Smooth muscle cell (in vitro differentiated cells): ENCODE measurements around the gene ZNF592. TPM values are rescaled to one million over a fixed set of nuclear protein-coding genes. Genes with fewer than 3 reads are reported as not detected.

Source experiments
- DNase-seq: peaks from one replicate; lab custom pipeline; 2025; ENCODE audit not compliant: unreplicated experiment; lab: John Stamatoyannopoulos, UW
- H2AFZ ChIP-seq: fragments of 200-600 bp; sonication (generic); 2 replicates; pipeline ENCODE4 v1.6.0; 2016; ENCODE audit warnings: antibody characterized with exemption, low read depth, mild to moderate bottlenecking
- H3F3A ChIP-seq: fragments of 200-600 bp; sonication (generic); 2 replicates; pipeline ENCODE4 v1.6.0; 2017; ENCODE audit warnings: antibody characterized with exemption, low read depth
- H3K27ac ChIP-seq: fragments of 200-600 bp; sonication (generic); 2 replicates; pipeline ENCODE4 v1.5.1; 2016; ENCODE audit warnings: low read depth, mild to moderate bottlenecking
- H3K27me3 ChIP-seq: fragments of 200-600 bp; sonication (generic); 2 replicates; pipeline ENCODE4 v1.6.1; 2016; ENCODE audit warnings: low read depth, mild to moderate bottlenecking
- H3K36me3 ChIP-seq: fragments of 200-600 bp; sonication (generic); 2 replicates; pipeline ENCODE4 v1.5.1; 2016; ENCODE audit warnings: low read depth
- H3K4me1 ChIP-seq: fragments of 200-600 bp; sonication (generic); 2 replicates; pipeline ENCODE4 v1.5.1; 2016; ENCODE audit warnings: low read depth
- H3K4me2 ChIP-seq: fragments of 200-600 bp; sonication (generic); 2 replicates; pipeline ENCODE4 v1.6.0; 2016; ENCODE audit warnings: mild to moderate bottlenecking
- H3K4me3 ChIP-seq: fragments of 200-600 bp; sonication (generic); 2 replicates; pipeline ENCODE4 v1.5.1; 2016; ENCODE audit warnings: mild to moderate bottlenecking
- H3K79me2 ChIP-seq: fragments of 200-600 bp; sonication (generic); 2 replicates; pipeline ENCODE4 v1.6.0; 2016; ENCODE audit warnings: low read depth, mild to moderate bottlenecking
- H3K9ac ChIP-seq: fragments of 200-600 bp; sonication (generic); 2 replicates; pipeline ENCODE4 v1.6.0; 2016; ENCODE audit warnings: low read depth
- H3K9me3 ChIP-seq: fragments of 200-600 bp; sonication (generic); replicated peaks from 2 replicates; pipeline ENCODE4 v1.5.1; 2016; ENCODE audit warnings: low read depth
- H4K20me1 ChIP-seq: fragments of 200-600 bp; sonication (generic); 2 replicates; pipeline ENCODE4 v1.6.0; 2016; ENCODE audit warnings: low read depth
- WGBS: methylation state at CpG from one replicate; pipeline ENCODE4 v1.1.7; 2016; ENCODE audit warnings: low lambda C conversion rate; 5-methylcytosine and 5-hydroxymethylcytosine counted together
- polyA plus RNA-seq: library from polyadenylated mRNA; unstranded; fragments of >200 nt; fragmentation: Nextera tagmentation; extraction: Ambion mirVana; gene quantifications from 2 replicates; pipeline ENCODE4 v1.2.1, GENCODE V29; 2016
- total RNA-seq: library from RNA; depleted of rRNA; stranded (reverse); fragments of >200 nt; gene quantifications from 2 replicates; pipeline ENCODE4 v1.2.3, GENCODE V29; 2014
- TF ChIP-seq, protein P1 (sequence below): fragments of 200-600 bp; sonication (generic); IDR thresholded peaks from 2 replicates; pipeline ENCODE4 v1.5.1; 2017; ENCODE audit warnings: borderline replicate concordance, mild to moderate bottlenecking, antibody characterized with exemption; ENCODE audit not compliant: insufficient read depth, poor library complexity, severe bottlenecking

ZNF592 gene
- total and polyA plus RNA-seq, 2 experiments from 2014 or later = 10.7 to 10.8 TPM

- no peaks in the 10 kb centered on the region for H3K79me2 ChIP-seq
- no peaks in the 10 kb centered on the region for H3K27me3 ChIP-seq
- peaks cover 59% of the 10 kb centered on the region for H4K20me1 ChIP-seq
- H2AFZ ChIP-seq = no peak overlapping the region
- no peaks in the 10 kb centered on the region for H3K9me3 ChIP-seq
- peaks cover 5% of the 10 kb centered on the region for H3K4me1 ChIP-seq
- no peaks in the 10 kb centered on the region for H3F3A ChIP-seq
- no peak overlapping the region for H3K27ac ChIP-seq
- whole genome bisulfite sequencing = 88% methylated on average over 2 of the region's 2 CpGs
- H3K4me2 ChIP-seq = no peak overlapping the region
- no peak overlapping the region for H3K4me3 ChIP-seq
- TF ChIP-seq, protein P1, sequence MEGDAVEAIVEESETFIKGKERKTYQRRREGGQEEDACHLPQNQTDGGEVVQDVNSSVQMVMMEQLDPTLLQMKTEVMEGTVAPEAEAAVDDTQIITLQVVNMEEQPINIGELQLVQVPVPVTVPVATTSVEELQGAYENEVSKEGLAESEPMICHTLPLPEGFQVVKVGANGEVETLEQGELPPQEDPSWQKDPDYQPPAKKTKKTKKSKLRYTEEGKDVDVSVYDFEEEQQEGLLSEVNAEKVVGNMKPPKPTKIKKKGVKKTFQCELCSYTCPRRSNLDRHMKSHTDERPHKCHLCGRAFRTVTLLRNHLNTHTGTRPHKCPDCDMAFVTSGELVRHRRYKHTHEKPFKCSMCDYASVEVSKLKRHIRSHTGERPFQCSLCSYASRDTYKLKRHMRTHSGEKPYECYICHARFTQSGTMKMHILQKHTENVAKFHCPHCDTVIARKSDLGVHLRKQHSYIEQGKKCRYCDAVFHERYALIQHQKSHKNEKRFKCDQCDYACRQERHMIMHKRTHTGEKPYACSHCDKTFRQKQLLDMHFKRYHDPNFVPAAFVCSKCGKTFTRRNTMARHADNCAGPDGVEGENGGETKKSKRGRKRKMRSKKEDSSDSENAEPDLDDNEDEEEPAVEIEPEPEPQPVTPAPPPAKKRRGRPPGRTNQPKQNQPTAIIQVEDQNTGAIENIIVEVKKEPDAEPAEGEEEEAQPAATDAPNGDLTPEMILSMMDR = no peak
- no peak for DNase-seq
- H3K36me3 ChIP-seq = no peaks in the 10 kb centered on the region
- H3K9ac ChIP-seq = no peak overlapping the region
These were observed 83.2 kb downstream of the ZNF592 start for GRCh38 chr15:84831613-84832012.

DNA sequence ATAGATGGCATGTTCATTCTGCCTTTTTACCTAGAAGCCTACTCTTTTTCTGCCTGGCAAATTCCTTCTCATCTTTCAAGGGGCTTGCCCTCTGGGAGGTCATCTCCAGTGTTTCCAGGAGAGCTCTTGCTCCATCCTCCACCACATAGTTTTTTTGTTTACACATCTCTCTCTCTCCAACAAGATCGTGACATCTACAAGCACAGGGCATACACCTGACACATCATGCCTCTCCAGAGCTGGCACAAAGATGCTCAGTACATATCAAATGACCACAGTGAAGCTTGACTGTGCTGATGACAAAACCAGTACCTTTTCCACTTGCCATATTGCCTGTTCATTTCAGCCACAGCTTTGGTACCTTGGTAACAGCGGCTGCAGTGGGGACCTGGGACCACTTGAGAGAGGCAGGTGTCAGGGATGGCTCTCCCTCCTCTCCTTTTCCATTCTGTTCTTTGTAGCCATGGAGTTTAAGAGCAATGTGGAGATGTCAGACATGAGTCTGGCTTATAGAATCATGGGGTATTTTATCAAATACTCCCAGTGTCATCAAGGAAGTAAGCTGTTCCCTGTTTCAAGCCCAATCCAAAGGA, 84.2 kb downstream of the ZNF592 start:
- H3F3A ChIP-seq = no peaks in the 10 kb centered on the region
- peaks cover 50% of the 10 kb centered on the region for H4K20me1 ChIP-seq
- no peaks in the 10 kb centered on the region for H3K79me2 ChIP-seq
- WGBS = 96% methylated on average over 2 of the region's 2 CpGs
- H3K9me3 ChIP-seq = no peaks in the 10 kb centered on the region
- H3K4me2 ChIP-seq = peak overlapping the region; percentile 0
- H3K4me1 ChIP-seq = peaks cover 5% of the 10 kb centered on the region
- H3K4me3 ChIP-seq = no peak overlapping the region
- no peak overlapping the region for H2AFZ ChIP-seq
- H3K9ac ChIP-seq = no peak overlapping the region
- TF ChIP-seq, protein P1 = no peak
- no peak for DNase-seq
- H3K36me3 ChIP-seq = no peaks in the 10 kb centered on the region
- no peaks in the 10 kb centered on the region for H3K27me3 ChIP-seq
- H3K27ac ChIP-seq = no peak overlapping the region

DNA sequence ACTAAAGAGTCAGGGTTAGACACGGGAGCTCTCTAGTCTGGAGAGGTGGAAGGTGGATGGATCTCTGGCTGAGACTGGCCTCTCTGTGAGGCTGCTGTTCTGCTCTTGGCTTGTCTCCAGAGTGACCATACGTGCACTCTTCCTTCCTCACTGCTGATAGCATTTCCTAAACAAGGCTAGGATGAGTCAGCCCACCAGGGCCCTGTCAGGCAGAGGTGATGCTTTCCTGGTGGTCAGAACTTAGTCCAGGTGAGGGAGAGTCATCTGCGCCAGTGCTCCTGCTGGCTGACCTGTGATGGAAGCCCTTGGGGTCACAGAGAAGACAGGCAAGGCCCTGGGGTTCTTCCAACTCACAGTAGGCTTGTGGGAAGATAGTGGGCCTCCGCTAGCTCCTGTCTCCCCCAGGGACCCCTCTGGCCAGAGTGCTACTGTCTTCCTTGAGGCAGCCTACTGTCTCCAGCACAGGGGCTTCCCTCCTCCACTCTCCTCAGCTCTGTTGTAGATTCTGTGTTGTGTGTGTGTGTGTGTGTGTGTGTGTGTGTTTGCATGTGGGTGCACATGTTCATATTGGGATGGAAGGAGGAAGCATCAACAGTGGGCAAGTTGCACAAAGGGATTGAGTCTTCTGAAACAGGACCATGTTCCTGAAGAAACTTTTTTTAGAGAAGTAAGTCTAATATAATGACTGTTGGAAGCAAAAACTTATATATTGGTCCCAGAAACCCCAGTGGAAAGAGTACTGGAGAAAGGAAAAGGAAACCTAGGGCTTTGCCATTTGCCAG, 85.2 kb downstream of the ZNF592 start:
- no peak for DNase-seq
- Histone ChIP-seq H3K27ac (no peak overlapping the region), H3K4me3 (no peak overlapping the region), H4K20me1 (peaks cover 46% of the 10 kb centered on the region), H3K9ac (no peak overlapping the region), H3K27me3 (no peaks in the 10 kb centered on the region), H3K79me2 (no peaks in the 10 kb centered on the region), H2AFZ (no peak overlapping the region), H3K4me2 (peak overlapping the region; percentile 0), H3K36me3 (no peaks in the 10 kb centered on the region), H3F3A (no peaks in the 10 kb centered on the region), H3K4me1 (peaks cover 5% of the 10 kb centered on the region), H3K9me3 (no peaks in the 10 kb centered on the region)
- 63% methylated on average over 4 of the region's 4 CpGs for WGBS
- TF ChIP-seq, protein P1 = no peak
